Measurements from ENCODE around the gene GABRD.

DNA sequence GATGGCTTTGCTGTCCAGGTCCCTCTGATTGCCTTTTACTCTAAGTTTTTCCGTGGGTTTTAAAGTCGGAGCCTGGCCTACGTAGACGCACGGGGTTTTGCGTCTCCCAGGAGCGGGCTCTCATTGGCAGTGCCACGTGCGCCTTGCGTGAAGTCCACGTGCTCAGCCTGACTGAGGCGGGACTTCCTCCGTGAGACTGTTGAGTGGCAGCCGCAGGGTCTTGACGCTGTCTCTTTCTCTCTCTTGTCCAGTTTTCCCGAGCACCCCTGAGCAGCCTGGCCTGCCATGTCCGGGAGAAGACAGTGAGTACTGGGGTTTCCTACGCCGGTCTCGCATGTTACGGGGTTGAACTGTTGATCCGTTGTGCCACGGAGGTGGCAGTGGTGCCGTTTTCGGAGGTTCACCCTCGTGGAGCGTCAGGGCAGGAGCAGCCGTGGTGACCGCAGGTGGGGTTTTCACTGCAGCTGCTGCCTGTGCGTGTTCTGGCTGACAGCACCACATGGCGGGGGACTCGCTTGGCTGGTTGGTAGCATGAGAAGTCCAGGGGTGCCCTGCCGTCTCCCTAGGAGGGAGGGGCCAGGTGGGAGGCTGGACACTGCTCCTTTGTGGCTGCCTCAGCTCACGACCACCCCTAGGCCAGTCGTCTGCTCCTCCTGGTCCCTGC, 40.3 kb downstream of the GABRD start:
- TF ChIP-seq POLR2A (IDR thresholded peaks at IDR 0.05; ENCODE audit: extremely low read depth, insufficient read length) (no peak), MYC (IDR thresholded peaks at IDR 0.05; ENCODE audit: low read depth, low read length) (no peak), MAX (IDR thresholded peaks at IDR 0.05; ENCODE audit: low read depth, low read length) (no peak)
- TF ChIP-seq, protein P1, sequence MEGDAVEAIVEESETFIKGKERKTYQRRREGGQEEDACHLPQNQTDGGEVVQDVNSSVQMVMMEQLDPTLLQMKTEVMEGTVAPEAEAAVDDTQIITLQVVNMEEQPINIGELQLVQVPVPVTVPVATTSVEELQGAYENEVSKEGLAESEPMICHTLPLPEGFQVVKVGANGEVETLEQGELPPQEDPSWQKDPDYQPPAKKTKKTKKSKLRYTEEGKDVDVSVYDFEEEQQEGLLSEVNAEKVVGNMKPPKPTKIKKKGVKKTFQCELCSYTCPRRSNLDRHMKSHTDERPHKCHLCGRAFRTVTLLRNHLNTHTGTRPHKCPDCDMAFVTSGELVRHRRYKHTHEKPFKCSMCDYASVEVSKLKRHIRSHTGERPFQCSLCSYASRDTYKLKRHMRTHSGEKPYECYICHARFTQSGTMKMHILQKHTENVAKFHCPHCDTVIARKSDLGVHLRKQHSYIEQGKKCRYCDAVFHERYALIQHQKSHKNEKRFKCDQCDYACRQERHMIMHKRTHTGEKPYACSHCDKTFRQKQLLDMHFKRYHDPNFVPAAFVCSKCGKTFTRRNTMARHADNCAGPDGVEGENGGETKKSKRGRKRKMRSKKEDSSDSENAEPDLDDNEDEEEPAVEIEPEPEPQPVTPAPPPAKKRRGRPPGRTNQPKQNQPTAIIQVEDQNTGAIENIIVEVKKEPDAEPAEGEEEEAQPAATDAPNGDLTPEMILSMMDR (IDR thresholded peaks at IDR 0.05; ENCODE audit: low read depth, low read length): no peak
